ENCODE results near the gene P3H1.
A peak's percentile ranks its signal among the peaks of the same experiment; 100 is the strongest.

The P3H1 gene

DNA sequence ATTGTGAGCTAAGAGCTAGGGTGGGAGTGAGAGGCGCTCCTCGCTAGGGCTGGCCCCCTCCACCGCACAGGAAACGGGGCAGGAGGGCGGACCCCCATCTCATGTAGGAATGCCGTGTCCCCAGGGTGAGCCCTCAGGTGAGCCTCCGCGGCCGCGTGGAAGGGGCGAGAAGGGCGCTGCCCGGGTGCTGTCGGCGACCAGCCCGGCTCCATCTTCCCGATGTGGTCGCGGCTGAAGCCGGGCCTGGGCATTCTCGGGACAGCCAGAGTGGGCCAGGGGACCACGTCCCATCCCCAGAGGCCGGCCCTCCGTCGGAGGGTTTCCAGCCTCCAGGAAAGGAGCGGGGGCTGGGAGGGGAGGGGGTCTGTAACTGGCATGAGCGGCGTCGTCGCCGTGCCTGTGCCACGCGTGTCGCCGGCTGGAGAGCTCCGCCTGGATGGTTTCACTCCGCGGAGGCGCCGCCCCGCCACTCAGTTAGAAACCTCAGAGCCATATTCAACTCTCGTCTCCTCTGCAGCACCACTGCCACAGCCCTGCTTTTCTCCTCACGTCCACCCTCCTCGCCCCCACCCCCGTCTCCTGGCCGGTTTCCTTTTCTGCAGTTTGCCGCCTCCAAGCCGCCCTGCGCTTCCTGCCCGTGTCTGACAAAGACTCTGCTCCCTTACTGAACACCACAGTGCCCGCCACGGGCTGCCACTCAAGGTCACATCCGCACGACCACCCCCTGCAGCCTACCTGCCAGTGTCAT is 18.3 kb upstream of the P3H1 start, which contains the start of gene TMEM269:
TSS of gene TMEM269 (plus strand) at position 46 of the 748 bp plus-strand sequence. CDS start 4,903 bp downstream, outside the sequence.
- DNase-seq (ENCODE audit: low spot score) = no peak
- POLR2A ChIA-PET (ENCODE audit: low non-redundant PET) = no interaction called here
- CTCF ChIA-PET = interaction anchor here (1.9 kb wide), 1 partner anchor 288 kb away, joined by 5 read pairs; no protein-coding TSS in a partner anchor
- H3K27ac ChIP-seq = no peak within 1 kb of the TSS
- TF ChIP-seq CTCF (conservative IDR thresholded peaks at IDR 0.05; ENCODE audit: low read depth) = no peak

DNA sequence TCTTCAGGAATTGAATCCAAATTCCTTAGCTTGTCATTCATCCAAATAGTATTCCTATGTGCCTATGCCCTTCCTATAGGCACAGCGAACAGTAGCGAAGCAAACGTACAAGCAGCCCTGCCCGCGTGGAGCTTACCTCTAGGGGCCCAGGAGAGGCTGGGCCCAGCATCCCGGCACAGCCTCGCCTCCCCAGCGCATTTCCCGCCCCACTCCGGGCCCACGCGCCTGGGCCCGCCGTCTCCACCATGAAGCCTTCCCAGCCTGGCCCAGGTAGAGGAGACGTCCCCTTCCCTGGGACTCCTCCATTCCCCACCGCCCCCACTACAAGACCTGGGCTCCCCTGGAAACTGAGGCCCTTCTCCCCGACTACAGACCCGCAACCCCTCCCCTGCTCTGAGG is 17.7 kb upstream of the P3H1 start:
- DNase-seq (ENCODE audit: low spot score) = no peak
- CTCF ChIA-PET = interaction anchor here (1.9 kb wide), 1 partner anchor 289 kb away, joined by 5 read pairs; no protein-coding TSS in a partner anchor
- no peak overlapping the region for H3K27ac ChIP-seq
- POLR2A ChIA-PET (ENCODE audit: low non-redundant PET) = no interaction called here
- TF ChIP-seq CTCF (conservative IDR thresholded peaks at IDR 0.05; ENCODE audit: low read depth) = no peak

DNA sequence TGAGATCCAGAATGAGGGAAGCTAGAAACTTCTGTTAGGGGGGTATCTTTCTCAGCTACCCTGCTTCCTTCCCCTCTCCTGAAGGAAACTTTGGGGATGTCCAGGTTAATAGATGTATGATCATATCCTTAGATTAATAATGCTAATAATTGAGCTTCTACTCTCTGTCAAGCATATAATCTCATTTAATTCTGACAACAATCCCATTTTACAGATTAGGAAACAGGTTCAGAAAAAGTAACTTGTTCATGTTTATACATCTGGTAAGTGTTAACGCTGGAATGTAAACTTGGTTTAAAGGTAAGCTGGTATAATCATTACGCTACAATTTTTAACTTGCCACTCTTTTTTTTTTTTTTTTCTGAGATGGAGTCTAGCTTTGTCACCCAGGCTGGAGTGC is 16.3 kb upstream of the P3H1 start:
- ChIA-PET CTCF (interaction anchor here (0.6 to 0.9 kb wide), 4 partner anchors 113 to 288 kb away, joined by 3 to 6 read pairs (median 3); no protein-coding TSS in a partner anchor), POLR2A (ENCODE audit: low non-redundant PET) (no interaction called here)
- no peak for DNase-seq (ENCODE audit: low spot score)
- H3K27ac ChIP-seq = no peak overlapping the region; the same call in 1 of the 2 replicates
- no peak for TF ChIP-seq CTCF (conservative IDR thresholded peaks at IDR 0.05; ENCODE audit: low read depth)

DNA sequence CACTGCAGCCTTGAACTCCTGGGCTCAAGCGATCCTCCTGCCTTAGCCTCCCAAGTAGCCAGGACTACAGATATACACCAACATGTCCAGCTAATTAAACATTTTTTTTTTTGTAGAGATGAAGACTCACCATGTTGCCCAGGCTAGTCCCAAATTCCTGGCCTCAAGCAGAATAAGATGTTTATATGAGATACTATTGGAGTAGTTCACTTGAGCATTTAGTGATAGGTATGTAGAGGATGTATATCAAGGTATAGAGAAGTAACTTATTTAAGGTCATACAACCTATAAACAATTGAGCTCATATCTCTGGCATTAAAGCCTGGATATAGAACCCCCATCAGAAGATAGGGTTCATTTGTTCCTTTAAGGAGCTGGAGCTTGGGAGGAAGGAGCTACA is 13.3 kb upstream of the P3H1 start:
- H3K27ac ChIP-seq = no peak overlapping the region
- ChIA-PET POLR2A (ENCODE audit: low non-redundant PET) (interaction anchor here (1.4 kb wide), 1 partner anchor 13 kb away, joined by 5 read pairs; the partner anchor contains the start of genes C1orf50 and P3H1), CTCF (interaction anchor here (0.6 to 0.7 kb wide), 2 partner anchors 35 to 51 kb away, joined by 3 to 4 read pairs; no protein-coding TSS in a partner anchor)
- TF ChIP-seq CTCF (conservative IDR thresholded peaks at IDR 0.05; ENCODE audit: low read depth) = no peak
- no peak for DNase-seq (ENCODE audit: low spot score)

DNA sequence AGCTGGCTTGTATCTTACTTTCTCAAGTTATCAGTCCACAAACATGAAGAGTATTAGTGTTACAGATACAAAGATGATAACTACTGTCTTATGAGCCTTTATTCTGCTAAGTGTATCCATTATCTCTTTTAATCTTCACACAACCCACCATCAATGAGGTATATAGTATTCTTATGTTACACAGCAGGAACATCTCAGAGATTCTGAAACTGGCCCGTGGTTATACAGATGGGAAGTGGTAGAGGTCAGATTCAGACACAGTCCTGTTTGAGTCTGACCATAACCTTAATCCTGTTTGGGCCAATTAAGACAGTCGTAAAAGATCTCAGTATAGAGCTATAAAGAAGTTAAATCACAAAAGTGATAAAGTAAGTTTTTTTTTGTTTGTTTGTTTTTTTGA is 12.9 kb upstream of the P3H1 start:
- TF ChIP-seq CTCF (conservative IDR thresholded peaks at IDR 0.05; ENCODE audit: low read depth) = no peak
- CTCF ChIA-PET = interaction anchor here (0.6 to 0.7 kb wide), 4 partner anchors 17 to 51 kb away, joined by 3 to 4 read pairs (median 4); no protein-coding TSS in a partner anchor
- no peak for DNase-seq (ENCODE audit: low spot score)
- POLR2A ChIA-PET (ENCODE audit: low non-redundant PET) = interaction anchor here (1.4 kb wide), 1 partner anchor 13 kb away, joined by 5 read pairs; the partner anchor contains the start of genes C1orf50 and P3H1
- H3K27ac ChIP-seq = no peak overlapping the region

GRCh38 chr1:42777852-42778251 is 11.0 kb upstream of the P3H1 start:
- TF ChIP-seq CTCF (conservative IDR thresholded peaks at IDR 0.05; ENCODE audit: low read depth) = peak; percentile 66
- CTCF ChIA-PET = interaction anchor here (0.6 to 1.4 kb wide), 5 partner anchors 132 to 297 kb away, joined by 3 to 6 read pairs (median 5); no protein-coding TSS in a partner anchor
- POLR2A ChIA-PET (ENCODE audit: low non-redundant PET) = no interaction called here
- H3K27ac ChIP-seq = no peak overlapping the region
- DNase-seq (ENCODE audit: low spot score) = peak; percentile 45

All from RWPE1 (cell line).